HL-60/S4 treated with retinoic acid at 250 ng/mL for 4 days and 3 days (cell line): ENCODE measurements around the gene AHNAK2.
"Not testable (repeated sequence)": the region's sequence is repeated elsewhere in the genome, so short reads cannot be mapped to it uniquely, and the experiment has no call there.

Source experiments
- in situ Hi-C: fragments of 300-500 bp; cut with MboI; formaldehyde crosslinking; loops from 2 replicates; pipeline ENCODE4 v1.7.0; 2022; ENCODE audit warnings: low sequenced_read_pairs

AHNAK2 gene

DNA sequence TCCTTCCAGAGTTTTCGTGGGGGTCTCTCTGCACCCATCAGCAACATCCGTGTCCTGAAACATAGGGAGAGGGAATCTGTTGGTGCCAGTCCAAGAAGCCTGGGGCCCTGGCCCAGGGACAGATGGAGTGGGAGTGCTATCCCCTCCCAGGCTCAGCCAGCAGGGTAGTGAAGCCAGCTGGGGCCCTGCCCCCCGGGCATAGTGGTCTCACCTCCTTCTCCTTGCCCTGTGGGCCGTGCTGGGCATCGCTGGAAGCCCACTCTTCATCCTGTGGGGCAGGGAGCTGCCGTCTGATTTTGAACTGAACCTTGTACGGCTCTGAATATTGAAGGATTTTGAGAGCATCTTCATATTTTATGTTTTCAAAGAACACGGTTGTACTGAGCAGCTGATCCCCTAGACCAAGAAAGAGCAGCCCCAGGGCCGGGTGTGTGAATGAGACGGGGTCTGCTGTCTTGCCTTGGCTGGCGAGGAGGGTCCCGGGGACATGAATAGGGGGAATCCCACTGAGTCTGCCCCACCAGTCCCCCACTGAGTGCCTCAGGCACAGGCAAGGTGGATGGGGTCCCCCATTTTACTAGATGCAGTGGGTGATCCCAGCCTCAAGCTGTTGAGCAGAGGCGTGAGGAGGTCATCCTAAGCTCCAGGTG lies 23.3 kb downstream of the AHNAK2 start:
- in situ Hi-C loops: no loop called here

DNA sequence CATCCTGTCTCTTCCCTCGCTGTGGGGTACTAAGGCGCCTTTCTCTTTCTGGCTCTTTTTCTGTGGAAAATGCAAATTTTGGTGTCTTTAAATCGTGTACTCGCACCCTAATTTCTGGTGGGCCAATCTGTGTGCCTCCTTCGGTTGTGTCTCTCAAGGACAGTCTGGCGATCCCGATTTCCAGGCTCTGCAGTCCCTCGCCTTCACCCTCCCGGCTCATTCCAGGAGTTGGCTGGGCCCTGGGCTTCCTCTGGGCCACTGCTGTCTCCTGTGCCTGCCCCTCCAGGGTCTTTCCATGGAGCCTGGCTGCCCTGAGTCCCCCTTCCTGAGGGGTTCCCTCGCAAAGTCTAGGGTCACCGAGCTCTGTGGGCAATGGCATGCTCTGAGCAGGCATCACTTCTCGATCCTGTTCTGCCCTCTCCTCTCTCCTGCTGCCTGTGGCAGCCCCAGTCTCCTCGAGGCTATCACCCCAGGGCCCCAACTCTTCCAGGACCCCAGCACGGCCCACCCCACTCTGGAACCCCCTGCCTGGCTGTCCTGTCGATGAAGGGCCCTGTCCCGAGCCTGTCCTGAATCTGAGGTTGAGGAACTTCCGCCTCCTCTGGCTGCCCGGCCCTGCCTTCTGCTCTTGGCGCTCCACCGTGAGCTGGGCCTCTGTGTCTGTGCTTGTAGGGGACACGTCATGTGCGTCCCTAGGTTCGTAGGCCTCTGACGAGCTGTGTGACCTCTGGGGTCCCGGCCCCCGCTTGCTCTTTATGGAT lies 24.1 kb downstream of the AHNAK2 start:
- in situ Hi-C loops: no loop called here

DNA sequence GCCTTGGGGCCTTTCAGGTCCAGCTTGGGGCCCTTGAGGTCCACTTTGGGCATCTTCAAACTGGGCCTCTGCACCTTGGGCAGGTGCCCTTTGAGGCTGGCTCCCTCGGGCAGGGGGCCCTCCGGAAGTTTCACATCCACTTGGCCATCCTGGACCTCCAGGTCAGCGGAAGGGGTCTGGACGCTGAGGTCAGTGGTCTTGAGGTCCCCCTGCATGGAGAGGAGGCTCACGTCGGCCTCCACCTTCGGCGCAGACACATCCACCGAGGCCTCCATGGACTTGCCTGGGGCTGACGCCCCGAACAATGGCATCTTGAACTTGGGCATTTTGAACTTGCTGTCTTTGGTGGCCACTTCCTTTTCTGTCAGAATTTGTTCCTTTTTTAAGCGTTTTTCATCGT lies 25.1 kb downstream of the AHNAK2 start:
- in situ Hi-C loops: no loop called here

DNA sequence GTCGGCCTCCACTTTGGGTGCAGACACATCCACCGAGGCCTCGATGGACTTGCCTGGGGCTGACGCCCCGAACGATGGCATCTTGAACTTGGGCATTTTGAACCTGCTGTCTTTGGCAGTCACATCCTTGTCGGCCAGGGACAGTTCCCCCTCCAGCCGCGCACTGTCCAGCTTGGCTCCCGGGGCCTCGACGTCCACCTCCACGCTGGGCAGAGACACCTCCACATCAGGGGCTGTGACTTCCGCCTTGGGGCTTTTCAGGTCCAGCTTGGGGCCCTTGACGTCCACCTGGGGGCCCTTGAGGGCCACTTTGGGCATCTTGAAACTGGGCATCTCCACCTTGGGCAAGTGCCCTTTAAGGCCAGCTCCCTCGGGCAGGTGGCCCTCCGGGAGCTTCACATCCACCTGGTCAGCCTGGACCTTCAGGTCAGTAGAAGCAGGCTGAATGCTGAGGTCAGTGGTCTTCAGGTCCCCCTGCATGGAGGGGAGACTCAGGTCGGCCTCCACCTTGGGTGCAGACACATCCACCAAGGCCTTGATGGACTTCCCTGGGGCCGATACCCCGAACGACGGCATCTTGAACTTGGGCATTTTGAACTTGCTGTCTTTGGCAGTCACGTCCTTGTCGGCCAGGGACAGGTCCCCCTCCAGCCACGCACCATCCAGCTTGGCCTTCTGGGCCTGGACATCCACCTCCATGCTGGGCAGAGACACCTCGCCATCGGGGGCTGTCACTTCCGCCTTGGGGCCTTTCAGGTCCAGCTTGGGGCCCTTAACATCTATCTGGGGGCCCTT lies 26.1 kb downstream of the AHNAK2 start:
- in situ Hi-C loops: not testable (repeated sequence)

DNA sequence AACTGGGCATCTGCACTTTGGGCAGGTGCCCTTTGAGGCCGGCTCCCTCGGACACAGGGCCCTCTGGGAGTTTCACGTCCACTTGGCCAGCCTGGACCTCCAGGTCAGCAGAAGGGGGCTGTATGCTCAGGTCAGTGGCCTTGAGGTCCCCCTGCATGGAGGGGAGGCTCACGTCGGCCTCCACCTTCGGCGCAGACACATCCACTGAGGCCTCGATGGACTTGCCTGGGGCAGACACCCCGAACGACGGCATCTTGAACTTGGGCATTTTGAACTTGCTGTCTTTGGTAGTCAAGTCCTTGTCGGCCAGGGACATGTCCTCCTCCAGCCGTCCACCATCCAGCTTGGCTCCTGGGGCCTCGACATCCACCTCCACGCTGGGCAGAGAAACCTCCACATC lies 27.5 kb downstream of the AHNAK2 start:
- in situ Hi-C loops: not testable (repeated sequence)

DNA sequence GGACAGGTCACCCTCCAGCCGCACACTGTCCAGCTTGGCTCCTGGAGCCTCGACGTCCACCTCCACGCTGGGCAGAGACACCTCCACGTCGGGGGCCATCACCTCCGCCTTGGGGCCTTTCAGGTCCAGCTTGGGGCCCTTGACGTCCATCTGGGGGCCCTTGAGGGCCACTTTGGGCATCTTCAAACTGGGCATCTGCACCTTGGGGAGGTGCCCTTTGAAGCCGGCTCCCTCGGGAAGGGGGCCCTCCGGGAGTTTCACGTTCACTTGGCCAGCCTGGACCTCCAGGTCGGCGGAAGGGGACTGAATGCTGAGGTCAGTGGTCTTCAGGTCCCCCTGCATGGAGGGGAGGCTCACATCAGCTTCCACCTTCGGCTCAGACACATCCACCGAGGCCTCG lies 28.2 kb downstream of the AHNAK2 start:
- in situ Hi-C loops: no loop called here

DNA sequence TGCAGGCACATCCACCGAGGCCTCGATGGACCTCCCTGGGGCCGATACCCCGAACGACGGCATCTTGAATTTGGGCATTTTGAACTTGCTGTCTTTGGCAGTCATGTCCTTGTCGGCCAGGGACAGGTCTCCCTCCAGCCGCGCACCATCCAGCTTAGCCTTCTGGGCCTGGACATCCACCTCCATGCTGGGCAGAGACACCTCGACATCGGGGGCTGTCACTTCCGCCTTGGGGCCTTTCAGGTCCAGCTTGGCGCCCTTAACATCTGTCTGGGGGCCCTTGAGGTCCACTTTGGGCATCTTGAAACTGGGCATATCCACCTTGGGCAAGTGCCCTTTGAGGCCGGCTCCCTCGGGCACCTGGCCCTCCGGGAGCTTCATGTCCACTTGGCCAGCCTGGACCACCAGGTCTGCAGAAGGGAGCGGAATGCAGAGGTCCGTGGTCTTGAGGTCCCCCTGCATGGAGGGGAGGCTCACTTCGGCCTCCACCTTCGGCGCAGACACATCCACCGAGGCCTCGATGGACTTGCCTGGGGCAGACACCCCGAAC lies 28.7 kb downstream of the AHNAK2 start:
- in situ Hi-C loops: not testable (repeated sequence)

DNA sequence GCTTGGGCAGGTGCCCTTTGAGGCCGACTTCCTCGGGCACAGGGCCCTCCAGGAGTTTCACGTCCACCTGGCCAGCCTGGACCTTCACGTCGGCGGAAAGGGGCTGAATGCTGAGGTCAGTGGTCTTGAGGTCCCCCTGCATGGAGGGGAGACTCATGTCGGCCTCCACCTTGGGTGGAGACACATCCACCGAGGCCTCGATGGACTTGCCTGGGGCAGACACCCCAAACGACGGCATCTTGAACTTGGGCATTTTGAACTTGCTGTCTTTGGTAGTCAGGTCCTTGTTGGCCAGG lies 29.5 kb downstream of the AHNAK2 start:
- in situ Hi-C loops: no loop called here

DNA sequence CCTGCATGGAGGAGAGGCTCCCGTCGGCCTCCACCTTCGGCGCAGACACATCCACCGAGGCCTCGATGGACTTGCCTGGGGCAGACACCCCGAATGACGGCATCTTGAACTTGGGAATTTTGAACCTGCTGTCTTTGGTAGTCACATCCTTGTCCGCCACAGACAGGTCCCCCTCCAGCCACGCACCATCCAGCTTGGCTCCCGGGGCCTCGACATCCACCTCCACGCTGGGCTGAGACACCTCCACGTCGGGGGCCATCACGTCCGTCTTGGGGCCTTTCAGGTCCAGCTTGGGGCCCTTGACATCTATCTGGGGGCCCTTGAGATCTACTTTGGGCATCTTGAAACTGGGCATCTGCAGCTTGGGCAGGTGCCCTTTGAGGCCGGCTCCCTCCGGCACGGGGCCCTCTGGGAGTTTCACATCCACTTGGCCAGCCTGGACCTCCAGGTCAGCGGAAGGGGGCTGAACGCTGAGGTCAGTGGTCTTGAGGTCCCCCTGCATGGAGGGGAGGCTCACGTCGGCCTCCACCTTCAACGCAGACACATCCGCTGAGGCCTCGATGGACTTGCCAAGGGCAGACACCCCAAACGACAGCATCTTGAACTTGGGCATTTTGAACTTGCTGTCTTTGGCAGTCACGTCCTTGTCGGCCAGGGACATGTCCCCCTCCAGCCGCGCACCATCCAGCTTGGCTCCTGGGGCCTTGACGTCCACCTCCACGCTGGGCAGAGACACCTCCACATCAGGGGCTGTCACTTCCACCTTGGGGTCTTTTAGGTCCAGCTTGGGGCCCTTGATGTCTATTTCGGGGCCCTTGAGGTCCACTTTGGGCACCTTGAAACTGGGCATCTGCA lies 30.1 kb downstream of the AHNAK2 start:
- in situ Hi-C loops: not testable (repeated sequence)

DNA sequence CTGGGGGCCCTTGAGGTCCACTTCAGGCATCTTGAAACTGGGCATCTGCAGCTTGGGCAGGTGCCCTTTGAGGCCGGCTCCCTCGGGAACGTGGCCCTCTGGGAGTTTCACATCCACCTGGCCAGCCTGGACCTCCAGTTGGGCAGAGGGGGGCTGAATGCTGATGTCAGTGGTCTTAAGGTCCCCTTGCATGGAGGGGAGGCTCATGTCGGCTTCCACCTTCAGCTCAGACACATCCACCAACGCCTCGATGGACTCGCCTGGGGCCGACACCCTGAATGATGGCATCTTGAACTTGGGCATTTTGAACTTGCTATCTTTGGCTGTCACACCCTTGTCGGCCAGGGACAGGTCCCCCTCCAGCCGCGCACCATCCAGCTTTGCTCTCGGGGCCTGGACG lies 31.0 kb downstream of the AHNAK2 start:
- in situ Hi-C loops: not testable (repeated sequence)

DNA sequence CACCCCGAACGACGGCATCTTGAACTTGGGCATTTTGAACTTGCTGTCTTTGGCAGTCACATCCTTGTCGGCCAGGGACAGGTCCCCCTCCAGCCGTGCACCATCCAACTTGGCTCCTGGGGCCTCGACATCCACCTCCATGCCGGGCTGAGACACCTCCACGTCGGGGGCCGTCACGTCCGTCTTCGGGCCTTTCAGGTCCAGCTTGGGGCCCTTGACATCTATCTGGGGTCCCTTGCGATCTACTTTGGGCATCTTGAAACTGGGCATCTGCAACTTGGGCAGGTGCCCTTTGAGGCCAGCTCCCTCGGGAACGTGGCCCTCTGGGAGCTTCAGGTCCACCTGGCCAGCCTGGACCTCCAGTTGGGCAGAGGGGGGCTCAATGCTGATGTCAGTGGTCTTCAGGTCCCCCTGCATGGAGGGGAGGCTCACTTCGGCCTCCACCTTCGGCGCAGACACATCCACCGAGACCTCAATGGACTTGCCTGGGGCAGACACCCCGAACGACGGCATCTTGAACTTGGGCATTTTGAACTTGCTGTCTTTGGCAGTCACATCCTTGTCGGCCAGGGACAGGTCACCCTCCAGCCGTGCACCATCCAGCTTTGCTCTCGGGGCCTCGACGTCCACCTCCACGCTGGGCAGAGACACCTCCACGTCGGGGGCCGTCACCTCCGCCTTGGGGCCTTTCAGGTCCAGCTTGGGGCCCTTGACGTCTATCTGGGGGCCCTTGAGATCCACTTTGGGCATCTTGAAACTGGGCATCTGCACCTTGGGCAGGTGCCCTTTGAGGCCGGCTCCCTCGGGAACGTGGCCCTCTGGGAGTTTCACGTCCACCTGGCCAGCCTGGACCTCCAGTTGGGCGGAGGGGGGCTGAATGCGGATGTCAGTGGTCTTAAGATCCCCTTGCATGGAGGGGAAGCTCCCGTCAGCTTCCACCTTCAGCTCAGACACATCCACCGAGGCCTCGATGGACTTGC lies 31.9 kb downstream of the AHNAK2 start:
- in situ Hi-C loops: not testable (repeated sequence)

DNA sequence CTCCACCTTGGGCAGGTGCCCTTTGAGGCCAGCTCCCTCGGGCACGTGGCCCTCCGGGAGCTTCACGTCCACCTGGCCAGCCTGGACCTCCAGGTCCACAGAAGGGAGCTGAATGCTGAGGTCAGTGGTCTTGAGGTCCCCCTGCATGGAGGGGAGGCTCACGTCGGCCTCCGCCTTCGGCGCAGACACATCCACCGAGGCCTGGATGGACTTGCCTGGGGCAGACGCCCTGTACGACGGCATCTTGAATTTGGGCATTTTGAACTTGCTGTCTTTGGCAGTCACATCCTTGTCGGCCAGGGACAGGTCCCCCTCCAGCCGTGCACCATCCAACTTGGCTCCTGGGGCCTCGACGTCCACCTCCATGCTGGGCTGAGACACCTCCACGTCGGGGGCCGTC lies 32.9 kb downstream of the AHNAK2 start:
- in situ Hi-C loops: not testable (repeated sequence)

DNA sequence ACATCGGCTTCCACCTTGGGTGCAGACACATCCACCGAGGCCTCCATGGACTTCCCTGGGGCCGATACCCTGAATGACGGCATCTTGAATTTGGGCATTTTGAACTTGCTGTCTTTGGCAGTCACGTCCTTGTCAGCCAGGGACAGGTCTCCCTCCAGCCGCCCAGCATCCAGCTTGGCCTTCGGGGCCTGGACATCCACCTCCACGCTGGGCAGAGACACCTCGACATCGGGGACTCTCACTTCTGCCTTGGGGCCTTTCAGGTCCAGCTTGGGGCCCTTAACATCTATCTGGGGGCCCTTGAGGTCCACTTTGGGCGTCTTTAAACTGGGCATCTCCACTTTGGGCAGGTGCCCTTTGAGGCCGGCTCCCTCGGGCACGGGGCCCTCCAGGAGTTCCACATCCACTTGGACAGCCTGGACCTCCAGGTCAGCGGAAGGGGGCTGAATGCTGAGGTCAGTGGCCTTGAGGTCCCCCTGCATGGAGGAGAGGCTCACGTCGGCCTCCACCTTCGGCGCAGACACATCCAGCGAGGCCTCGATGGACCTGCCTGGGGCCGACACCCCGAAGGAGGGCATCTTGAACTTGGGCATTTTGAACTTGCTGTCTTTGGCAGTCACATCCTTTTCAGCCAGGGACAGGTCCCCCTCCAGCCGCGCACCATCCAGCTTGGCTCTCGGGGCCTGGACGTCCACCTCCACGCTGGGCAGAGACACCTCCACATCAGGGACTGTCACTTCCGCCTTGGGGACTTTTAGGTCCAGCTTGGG lies 33.6 kb downstream of the AHNAK2 start:
- in situ Hi-C loops: not testable (repeated sequence)

DNA sequence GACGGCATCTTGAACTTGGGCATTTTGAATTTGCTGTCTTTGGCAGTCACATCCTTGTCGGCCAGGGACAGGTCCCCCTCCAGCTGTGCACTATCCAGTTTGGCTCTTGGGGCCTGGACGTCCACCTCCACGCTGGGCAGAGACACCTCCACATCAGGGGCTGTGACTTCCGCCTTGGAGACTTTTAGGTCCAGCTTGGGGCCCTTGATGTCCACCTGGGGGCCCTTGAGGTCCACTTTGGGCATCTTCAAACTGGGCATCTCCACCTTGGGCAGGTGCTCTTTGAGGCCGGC lies 34.2 kb downstream of the AHNAK2 start:
- in situ Hi-C loops: not testable (repeated sequence)

DNA sequence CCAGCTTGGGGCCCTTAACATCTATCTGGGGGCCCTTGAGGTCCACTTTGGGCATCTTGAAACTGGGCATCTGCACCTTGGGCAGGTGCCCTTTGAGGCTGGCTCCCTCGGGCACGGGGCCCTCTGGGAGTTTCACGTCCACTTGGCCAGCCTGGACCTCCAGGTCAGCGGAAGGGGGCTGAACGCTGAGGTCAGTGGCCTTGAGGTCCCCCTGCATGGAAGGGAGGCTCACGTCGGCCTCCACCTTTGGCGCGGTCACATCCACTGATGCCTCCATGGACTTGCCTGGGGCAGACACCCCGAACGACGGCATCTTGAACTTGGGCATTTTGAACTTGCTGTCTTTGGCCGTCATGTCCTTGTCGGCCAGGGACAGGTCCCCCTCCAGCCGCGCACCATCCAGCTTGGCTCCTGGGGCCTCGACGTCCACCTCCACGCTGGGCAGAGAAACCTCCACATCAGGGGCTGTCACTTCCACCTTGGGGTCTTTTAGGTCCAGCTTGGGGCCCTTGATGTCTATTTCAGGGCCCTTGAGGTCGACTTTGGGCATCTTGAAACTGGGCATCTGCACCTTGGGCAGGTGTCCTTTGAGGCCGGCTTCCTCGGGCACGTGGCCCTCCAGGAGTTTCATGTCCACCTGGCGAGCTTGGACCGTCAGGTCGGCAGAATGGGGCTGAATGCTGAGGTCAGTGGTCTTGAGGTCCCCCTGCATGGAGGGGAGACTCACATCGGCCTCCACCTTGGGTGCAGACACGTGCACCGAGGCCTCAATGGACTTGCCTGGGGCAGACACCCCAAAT lies 34.8 kb downstream of the AHNAK2 start:
- in situ Hi-C loops: not testable (repeated sequence)

DNA sequence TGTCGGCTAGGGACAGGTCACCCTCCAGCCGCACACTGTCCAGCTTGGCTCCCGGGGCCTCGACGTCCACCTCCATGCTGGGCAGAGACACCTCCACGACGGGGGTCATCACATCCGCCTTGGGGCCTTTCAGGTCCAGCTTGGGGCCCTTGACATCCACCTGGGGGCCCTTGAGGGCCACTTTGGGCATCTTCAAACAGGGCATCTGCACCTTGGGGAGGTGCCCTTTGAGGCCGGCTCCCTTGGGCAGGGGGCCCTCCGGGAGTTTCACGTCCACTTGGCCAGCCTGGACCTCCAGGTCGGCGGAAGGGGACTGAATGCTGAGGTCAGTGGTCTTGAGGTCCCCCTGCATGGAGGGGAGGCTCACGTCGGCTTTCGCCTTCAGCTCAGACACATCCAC lies 35.6 kb downstream of the AHNAK2 start:
- in situ Hi-C loops: no loop called here

DNA sequence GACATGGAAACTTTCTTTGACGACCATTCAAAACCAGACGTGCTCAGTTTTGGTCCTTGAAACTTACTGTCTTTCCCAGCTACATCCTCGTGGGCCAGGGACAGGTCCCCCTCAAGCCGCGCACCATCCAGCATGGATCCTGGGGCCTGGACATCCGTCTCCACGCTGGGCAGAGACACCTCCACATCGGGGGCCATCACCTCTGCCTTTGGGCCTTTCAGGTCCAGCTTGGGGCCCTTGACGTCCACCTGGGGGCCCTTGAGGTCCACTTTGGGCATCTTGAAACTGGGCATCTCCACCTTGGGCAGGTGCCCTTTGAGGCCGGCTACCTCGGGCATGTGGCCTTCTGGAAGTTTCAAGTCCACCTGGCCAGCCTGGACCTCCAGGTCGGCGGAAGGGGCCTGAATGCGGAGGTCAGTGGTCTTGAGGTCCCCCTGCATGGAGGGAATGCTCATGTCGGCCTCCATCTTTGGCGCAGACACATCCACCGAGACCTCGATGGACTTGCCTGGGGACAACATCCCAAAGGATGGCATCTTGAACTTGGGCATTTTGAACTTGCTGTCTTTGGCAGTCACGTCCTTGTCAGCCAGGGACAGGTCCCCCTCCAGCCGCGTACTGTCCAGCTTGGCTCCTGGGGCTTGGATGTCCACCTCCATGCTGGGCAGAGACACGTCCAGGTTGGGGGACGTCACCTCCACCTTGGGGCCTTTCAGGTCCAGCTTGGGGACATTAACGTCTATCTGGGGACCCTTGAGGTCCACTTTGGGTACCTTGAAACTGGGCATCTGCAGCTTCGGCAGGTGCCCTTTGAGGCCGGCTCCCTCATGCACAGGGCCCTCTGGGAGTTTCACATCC lies 36.4 kb downstream of the AHNAK2 start:
- in situ Hi-C loops: no loop called here
